NCI-H2029 treated with DMSO at 0.1 percent for 48 hours (cell line): ENCODE data around the gene SLC7A7.
"Not testable (repeated sequence)": the region's sequence is repeated elsewhere in the genome, so short reads cannot be mapped to it uniquely, and the experiment has no call there.

ENCODE experiments used
- DNase-seq: peaks from one replicate; lab custom pipeline; 2025; lab: John Stamatoyannopoulos, UW

Gene SLC7A7

GRCh38 chr14:22843123-22843925 is 28.1 kb upstream of the SLC7A7 start:
- DNase-seq, result no peak

DNA sequence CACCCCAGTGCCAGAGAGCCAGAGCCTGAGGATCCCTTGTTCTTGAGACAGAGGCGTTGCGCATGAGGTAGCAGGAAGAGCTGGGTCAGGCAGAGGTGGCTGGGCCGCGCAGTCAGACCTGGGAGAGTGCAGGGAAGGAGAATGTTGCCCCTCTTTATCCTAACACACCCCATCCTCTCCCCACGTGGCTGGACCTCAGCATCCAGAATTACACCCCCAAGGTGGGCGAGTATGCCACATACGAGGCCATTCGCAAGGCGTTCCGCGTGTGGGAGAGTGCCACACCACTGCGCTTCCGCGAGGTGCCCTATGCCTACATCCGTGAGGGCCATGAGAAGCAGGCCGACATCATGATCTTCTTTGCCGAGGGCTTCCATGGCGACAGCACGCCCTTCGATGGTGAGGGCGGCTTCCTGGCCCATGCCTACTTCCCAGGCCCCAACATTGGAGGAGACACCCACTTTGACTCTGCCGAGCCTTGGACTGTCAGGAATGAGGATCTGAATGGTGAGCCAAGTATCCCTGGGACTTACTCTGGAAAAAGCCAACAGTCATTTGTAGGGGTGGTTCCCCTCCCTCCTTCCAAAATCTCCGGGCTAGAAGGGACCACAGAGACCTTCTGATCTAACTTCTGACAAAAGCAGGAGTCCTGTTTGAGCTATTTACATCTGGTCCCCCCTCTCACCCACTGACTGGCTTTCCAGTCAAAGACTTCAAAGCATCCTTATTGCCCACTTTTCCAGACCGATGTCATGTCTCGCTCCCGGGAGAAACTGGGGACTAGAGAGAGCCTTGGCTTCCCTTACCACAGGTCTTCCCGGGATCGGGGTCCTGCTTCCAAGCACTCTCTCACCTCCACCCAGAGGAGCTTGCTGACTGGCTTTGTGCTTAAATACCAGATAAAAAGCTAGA is 27.2 kb upstream of the SLC7A7 start:
- no peak for DNase-seq

DNA sequence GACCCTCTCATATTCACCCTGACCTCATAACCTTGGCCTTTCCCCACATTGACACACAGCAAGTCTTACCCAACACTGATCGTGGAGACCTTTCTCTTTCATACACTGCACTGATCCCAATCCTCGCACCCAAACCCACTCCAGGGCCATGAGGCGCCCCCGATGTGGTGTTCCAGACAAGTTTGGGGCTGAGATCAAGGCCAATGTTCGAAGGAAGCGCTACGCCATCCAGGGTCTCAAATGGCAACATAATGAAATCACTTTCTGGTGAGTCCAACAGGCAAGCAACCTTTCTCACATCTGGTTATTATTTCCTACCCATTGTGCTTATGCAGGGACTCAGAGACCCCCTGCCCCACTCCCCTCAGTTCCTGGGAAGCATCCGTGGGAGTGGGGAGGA is 26.5 kb upstream of the SLC7A7 start:
- DNase-seq, result no peak

- no peak for DNase-seq
Observed at GRCh38 chr14:22841311-22841710, 26.1 kb upstream of the SLC7A7 start.

DNA sequence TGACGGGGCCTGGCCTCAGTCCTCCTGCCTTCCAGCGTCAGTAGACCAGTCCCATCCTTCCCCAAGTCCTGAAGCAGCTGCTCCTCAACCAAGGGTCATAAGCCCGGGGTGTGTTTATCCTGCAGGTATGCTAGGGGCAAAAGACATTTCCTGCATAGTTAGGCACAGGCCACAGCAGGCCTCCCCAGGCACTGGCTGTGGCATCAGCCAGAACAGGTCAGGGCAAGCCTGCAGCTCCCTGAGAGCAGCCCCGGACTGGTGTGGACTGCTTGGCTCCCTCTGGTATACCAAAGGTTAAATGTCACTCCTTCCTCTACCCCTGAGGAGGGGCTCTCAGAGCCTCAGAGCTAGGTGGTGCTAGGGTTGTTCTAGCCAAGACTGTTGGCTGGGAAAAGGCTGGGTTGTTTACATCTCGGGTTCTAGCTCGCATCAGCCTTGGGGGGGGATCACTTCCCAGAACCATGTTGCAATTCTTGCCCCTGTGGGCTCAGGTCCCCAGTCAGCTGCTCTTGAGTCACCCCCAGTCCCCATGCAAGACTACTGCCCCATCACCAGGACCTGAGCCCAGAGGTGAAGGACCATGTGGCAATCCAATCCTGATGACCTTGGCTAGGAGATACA is 24.0 kb upstream of the SLC7A7 start:
- no peak for DNase-seq

GRCh38 chr14:22838631-22839041 is 23.4 kb upstream of the SLC7A7 start:
- DNase-seq, result no peak

DNA sequence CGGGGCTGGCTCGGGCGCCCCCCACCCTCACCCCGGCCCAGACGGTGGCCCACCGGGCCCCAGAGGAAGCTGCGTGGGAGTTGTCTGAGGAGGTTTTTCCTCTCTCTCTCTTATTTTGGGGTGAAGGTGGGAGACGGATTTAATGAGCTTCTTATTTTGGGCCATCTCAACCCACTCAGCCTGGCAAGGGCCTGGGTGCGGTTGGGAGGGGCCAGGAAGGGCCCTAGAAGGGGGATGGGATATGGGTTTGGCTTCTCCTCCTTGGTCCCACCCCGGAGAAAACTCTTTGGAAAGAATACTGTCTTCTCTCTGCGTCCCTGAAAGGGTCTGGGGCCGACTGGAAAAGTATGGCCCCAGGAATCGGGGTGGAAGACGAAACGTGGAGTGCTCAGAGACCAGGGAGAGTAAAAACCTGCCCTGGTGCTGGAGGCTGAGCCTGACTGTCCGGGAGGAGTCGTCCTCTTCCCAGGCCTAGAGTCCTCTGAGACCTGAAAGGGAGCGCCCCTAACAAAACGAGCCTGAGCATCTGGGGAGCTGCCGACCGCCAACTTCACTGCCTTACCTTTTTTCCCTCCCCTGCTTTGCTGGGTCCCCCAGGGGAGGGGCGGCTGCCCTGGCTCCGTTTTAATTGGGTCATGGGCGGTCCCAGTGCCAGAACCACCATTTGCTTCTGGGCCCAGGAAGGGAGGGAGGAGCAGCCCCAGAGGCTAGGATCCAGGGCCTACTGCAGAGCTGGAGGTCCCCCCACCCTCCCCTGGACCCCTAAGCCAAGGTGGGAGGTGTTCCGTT is 22.7 kb upstream of the SLC7A7 start:
- DNase-seq, result no peak

DNA sequence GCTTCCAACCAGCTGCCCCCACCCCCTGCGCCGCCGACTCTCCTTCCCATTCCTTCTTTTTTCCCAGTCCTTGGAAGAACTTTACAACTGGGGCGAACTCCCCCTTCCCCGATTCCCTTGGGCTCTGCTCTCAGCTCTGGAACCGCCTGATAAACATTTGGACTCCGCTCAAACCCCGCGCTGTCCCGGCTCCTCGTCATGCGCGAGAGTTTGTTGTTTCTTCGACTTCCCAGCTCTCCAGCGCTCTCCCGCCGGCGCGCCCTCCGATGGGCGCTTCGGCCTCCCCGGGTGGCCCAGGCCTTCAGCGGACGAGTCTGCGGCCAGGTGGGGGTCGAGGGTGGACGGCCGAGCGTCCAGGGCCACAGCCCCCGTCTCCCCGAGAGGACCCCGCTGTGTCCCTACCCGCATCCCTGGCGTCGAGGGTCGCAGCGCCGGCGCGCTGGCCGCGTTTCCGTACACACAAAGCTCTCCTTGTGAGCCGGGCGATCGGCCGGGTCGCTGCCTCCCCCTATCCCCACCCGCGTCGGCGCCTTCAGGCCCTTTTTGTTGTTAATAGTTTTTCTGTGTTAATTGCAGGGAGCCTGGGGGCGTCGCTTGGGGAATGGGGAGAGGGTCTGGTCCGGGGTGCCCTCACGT is 22.0 kb upstream of the SLC7A7 start:
- peak; percentile 88 for DNase-seq

DNA sequence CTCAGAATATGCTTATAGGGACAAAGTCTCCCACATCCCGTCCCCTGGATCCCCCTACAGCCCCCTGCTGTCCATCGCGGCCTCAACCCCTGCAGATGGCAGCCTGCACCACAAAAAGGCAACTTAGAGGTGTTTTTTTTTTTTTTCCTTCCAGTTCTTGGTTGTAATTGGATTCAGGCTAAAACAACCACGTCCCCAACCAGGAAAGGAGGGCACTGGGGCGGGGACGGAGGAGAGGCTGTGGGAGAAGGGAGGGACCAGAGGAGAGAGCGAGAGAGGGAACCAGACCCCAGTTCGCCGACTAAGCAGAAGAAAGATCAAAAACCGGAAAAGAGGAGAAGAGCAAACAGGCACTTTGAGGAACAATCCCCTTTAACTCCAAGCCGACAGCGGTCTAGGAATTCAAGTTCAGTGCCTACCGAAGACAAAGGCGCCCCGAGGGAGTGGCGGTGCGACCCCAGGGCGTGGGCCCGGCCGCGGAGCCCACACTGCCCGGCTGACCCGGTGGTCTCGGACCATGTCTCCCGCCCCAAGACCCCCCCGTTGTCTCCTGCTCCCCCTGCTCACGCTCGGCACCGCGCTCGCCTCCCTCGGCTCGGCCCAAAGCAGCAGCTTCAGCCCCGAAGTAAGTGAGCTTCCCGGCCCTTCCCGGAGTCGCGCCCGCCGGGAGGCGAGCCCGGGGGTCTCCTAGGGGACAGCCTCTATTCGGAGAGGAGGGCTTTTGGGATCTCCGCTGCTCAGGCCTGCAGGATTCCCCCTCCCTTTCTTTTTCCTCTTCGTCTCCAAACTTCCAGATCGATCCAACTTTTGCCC is 21.3 kb upstream of the SLC7A7 start, which contains the start of gene MMP14:
Gene MMP14, plus strand, starts transcription at position 285 of the 813 bp plus-strand sequence. Its CDS starts 233 bp downstream, at position 518.
- DNase-seq, result no peak

DNA sequence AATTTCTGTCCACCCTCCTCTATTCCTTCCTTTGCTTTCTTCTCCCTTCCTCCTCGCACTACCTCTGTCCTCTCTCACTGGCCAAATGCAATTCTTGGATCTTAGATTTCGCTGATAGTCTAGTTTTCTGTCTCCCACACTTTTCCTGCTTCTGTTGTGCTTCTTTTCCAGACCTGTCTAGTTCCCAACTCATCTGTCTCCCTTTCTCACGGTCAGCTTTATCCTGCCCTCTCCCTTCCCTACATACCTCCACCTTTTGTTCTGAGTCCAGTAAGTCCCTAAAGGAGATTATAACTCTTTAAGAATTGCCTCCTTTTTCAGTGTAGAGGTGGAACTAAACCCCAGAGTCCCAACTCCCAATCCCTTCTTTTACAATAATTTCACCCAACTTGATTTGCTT is 20.3 kb upstream of the SLC7A7 start:
- DNase-seq, result no peak

DNA sequence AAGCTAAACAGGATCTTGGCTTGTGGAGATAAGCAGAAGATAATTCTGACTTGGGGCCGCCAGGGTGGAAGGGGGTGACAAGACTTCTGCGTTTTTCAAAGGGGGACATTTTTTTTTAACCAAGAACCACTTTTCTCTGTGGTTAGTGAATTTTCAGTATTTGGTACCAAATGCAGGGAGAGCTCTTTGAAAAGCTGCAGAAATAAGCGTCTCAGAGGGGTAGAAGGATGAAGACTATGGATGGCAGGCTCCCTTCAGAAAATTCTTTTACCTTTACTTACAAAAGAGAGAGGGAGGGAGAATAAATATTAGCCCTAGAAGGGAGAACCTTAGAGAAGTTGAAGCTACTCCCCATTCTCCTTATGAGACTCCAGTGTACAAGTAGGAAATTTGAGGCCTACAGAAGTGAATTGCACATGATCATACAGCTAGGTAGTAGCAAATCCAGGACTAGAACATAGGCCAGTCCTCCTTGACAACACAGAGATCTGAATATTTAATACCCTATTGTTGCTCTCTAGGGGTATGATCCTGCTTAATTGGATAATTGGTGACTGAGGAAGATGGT is 15.3 kb upstream of the SLC7A7 start:
- DNase-seq, result no peak

DNA sequence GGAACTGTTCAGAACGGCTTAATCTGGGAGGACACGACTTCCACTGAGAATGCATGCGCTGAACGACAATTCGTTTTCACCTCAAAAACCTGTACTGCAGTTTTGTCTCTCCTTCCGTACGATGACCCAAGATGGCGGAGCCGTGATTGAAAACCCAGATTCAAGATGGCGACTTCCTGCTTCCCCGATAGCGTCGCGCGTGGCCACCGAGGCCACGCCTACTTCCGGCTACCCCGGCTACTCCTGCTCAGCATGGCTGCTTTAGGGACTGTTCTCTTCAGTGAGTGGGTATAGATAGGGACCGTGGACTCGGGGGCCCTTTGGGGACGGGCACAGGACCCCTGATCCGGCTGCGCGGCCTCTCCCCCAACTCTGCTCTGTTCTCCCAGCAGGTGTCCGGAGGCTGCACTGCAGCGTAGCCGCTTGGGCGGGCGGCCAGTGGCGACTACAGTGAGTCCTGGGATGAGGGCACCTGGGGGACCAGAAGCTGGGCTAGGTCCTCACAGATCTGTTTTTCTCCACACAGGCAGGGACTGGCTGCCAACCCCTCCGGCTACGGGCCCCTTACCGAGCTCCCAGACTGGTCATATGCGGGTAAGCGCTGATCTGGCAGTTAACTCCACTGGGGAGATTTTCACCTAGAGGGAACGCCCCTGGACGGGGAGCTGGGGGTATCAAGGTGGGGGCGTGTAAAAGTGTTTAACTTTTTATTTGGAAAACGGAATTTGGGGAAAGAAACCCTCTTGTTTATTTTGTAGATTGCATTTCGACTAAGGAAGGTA is 14.6 kb upstream of the SLC7A7 start, which contains the start of gene MRPL52:
Gene MRPL52, plus strand, starts transcription at position 227 of the 782 bp plus-strand sequence. Its CDS starts 26 bp downstream, at position 253.
- peak; percentile 100 for DNase-seq

GRCh38 chr14:22829076-22829660 is 13.9 kb upstream of the SLC7A7 start:
- not testable (repeated sequence) for DNase-seq

DNA sequence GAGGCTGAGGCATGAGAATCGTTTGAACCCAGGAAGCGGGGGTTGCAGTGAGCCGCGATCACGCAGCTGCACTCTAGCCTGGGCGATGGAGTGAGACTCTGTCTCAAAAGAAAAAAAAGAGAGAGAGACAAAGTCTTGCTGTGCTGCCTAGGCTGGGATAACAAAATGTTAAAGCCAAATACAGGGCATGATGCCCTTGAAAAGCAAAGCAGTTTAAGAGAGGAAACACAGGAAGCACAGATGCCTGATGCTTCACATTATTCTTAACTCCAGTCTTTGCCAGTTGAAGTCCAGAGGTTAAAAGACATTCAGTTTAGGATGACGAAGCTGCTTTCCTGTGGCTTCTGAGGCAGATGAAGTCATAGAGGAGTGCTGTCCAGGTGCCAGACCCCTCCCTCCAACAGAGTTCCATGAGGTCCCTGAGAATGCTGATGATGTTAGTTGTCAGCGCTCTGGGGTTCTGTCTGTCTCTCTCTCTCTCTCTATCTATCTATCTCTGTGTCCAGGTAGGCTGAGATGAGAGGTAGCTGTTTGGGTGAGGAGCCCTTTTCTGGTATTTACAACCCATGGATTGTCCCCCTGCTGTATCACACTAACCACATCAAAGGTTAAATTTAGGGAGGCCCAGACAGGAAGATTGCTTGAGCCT is 9.6 kb upstream of the SLC7A7 start:
- peak; percentile 58 for DNase-seq

DNA sequence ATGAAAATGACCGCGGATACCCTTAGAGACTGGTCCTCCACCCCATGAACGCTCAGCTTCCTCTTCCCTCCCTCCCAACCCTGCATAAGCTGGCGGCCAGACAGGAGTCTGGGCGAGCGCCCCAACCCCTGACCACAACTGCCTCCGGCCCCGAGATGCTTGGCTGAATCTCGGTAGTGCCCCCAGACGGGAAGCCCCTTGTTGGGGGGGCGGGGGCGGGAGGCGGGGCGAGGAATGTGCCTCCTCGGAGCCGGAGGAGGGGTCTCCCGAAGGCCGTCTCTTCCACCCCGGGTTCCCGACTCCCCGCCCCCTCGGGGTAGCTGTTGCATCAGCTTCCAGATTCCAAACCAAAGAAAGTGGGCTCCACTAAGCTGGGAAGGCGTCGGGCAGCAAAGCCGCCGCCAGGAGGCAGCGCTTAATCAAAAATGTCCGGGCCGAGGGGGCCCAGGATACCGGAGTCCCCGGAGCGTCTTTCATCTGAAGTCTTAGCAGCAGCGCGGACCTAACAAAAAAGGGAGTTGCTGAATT is 7.4 kb upstream of the SLC7A7 start:
- no peak for DNase-seq

DNA sequence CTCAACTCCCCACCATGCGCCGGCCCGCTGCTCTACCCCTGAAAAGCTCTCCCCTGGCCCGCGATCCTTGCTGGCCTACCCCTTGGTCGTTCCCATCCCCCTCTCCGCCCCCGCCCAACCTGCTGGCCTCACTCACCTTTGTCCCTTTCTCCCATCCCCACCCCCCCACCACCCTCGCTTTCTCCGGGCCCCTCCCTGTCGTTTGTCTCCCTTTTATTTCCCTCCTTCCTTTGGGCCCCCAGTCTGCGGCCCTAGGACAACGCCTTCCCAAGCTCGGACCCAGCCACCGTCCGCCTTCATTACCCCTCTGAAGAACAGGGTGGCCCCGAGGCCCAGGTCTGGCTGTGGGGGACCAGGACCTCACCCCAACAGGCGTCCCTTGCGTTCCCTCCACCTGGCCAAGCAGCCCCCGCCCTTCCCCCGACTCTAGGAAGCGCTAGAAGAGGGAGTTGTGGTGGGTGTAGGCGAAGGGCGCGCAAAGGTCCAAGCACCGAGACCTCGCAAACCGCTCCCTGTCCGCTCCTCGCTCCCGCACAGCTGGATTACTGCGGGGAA is 6.9 kb upstream of the SLC7A7 start:
- no peak for DNase-seq

DNA sequence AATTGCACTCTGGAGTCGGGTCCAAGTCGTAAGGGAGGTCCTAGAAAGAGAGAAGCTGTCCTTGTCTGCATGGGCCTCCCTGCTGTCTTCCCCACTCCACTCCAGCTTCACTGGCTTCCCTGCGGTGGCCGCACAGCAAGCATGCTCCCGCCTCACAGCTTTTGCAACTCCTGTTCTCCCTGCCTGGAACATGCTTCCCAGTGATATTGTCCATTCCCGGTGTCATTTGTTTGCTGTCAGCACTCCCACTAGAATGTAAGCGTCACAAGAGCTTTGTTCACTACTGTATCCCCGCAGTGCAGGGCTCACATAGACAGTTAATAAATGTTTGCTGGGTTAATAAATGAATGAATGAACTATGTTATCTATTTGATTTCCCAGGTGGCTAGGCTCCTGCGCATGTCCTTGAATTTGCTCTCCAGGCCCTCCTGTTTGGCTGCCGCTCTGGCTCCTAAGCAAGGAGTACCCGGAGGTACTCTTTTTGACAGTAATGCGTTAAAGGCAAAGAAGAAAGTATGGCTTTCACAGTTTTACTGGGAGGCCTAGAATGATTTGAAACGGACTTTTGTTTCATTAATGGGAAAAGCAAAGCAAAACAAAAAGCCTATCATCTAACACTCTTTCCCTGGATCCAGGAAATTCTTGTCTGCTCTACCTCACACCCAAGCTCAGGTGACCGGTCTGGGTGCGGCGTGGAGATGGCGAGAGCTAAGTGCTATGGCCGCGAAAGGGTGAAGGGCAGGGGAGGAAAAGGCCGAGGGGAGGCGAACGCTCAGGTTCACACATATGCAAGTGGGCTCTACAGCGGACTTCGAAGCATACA is 6.2 kb upstream of the SLC7A7 start:
- no peak for DNase-seq
